Ishikawa (cell line): ENCODE data around the gene RGS2.

Source experiments
- CEBPB ChIP-seq: IDR thresholded peaks from 2 replicates; pipeline ENCODE4 v1.6.1; 2012
- CREB1 ChIP-seq: IDR thresholded peaks from 2 replicates; pipeline ENCODE4 v1.6.1; 2012; ENCODE audit warnings: low read depth
- EP300 ChIP-seq: IDR thresholded peaks from 2 replicates; pipeline ENCODE4 v1.6.1; 2012; ENCODE audit warnings: borderline replicate concordance
- RAD21 ChIP-seq: IDR thresholded peaks from 2 replicates; pipeline ENCODE4 v1.6.1; 2012; ENCODE audit warnings: low read depth
- TCF12 ChIP-seq: IDR thresholded peaks from 2 replicates; pipeline ENCODE4 v1.6.1; 2012; ENCODE audit warnings: low read depth
- TEAD4 ChIP-seq: IDR thresholded peaks from 2 replicates; pipeline ENCODE4 v1.6.1; 2012
- ZBTB7A ChIP-seq: IDR thresholded peaks from 2 replicates; pipeline ENCODE4 v1.6.1; 2012; ENCODE audit warnings: low read depth
- TF ChIP-seq, protein P1 (sequence below): IDR thresholded peaks from 2 replicates; pipeline ENCODE4 v1.6.1; 2012
- TF ChIP-seq, protein P2 (sequence below): IDR thresholded peaks from 2 replicates; pipeline ENCODE4 v1.6.1; 2012; ENCODE audit warnings: low read depth, mild to moderate bottlenecking

DNA sequence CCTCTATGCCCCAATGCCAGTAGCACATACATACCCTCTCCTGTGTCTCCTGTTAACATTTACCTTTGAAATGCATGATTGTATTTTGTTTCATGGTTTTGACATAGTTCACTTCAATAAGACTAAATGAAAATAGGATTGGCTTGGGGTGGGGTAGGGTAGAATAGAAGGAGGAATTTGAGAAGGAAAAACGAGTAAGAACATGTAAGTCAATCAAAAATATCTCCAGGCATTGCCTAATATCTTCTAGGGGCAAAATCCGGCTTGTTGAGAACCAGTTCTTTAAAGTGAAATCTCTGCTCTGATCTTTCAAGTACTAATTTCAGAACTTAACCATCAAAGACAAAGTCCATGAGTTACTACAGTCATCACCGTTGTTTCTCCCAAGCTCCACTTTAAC, 31.8 kb upstream of the RGS2 start:
- TF ChIP-seq, protein P1, sequence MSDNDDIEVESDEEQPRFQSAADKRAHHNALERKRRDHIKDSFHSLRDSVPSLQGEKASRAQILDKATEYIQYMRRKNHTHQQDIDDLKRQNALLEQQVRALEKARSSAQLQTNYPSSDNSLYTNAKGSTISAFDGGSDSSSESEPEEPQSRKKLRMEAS, result no peak
- no peak for TF ChIP-seq ZBTB7A
- TF ChIP-seq TCF12, result no peak
- TF ChIP-seq, protein P2, sequence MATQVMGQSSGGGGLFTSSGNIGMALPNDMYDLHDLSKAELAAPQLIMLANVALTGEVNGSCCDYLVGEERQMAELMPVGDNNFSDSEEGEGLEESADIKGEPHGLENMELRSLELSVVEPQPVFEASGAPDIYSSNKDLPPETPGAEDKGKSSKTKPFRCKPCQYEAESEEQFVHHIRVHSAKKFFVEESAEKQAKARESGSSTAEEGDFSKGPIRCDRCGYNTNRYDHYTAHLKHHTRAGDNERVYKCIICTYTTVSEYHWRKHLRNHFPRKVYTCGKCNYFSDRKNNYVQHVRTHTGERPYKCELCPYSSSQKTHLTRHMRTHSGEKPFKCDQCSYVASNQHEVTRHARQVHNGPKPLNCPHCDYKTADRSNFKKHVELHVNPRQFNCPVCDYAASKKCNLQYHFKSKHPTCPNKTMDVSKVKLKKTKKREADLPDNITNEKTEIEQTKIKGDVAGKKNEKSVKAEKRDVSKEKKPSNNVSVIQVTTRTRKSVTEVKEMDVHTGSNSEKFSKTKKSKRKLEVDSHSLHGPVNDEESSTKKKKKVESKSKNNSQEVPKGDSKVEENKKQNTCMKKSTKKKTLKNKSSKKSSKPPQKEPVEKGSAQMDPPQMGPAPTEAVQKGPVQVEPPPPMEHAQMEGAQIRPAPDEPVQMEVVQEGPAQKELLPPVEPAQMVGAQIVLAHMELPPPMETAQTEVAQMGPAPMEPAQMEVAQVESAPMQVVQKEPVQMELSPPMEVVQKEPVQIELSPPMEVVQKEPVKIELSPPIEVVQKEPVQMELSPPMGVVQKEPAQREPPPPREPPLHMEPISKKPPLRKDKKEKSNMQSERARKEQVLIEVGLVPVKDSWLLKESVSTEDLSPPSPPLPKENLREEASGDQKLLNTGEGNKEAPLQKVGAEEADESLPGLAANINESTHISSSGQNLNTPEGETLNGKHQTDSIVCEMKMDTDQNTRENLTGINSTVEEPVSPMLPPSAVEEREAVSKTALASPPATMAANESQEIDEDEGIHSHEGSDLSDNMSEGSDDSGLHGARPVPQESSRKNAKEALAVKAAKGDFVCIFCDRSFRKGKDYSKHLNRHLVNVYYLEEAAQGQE, result no peak
- TF ChIP-seq EP300, result no peak
- no peak for TF ChIP-seq RAD21
- no peak for TF ChIP-seq TEAD4
- TF ChIP-seq CREB1, result no peak
- no peak for TF ChIP-seq CEBPB
